ENCODE results near the gene GLRA1. TPM values are rescaled to one million over a fixed set of nuclear protein-coding genes. Genes with fewer than 3 reads are reported as not detected.

The GLRA1 gene
- total and polyA plus RNA-seq, 2 of the 4 experiments (the other 2 are of a cell fraction) = not detected

- in situ Hi-C loops (cut with MboI; ENCODE audit: low sequenced_read_pairs) = no loop called here
- Histone ChIP-seq H3K27me3 (ENCODE audit: control insufficient read depth, insufficient read depth, low read length) (no peaks in the 10 kb centered on the region), H4K5ac (ENCODE audit: low read depth, low read length) (no peak overlapping the region), H3K9me1 (ENCODE audit: insufficient read depth, low read length) (peaks cover 2% of the 10 kb centered on the region; the same call in 1 of the 2 replicates), H3K27ac (ENCODE audit: insufficient read depth, low read length) (no peak overlapping the region), H2BK120ac (ENCODE audit: low read depth, low read length) (no peak overlapping the region), H3K4me1 (ENCODE audit: control insufficient read depth, insufficient read depth, low read length) (peaks cover 4% of the 10 kb centered on the region; the same call in 1 of the 2 replicates), H2AK9ac (replicated peaks; ENCODE audit: low read depth, low read length, poor library complexity) (no peak overlapping the region), H3K4me3 (ENCODE audit: insufficient read depth, low read depth, low read length) (no peak overlapping the region), H4K8ac (ENCODE audit: low read depth in 2 of 2, low read length in 2 of 2) (no peak overlapping the region), H3K36me3 (ENCODE audit: control insufficient read depth, insufficient read depth, low read length) (no peaks in the 10 kb centered on the region; the same call in 1 of the 2 replicates), H3K4me2 (ENCODE audit: low read depth, low read length) (no peak overlapping the region), H3K18ac (ENCODE audit: low read depth, low read length) (no peak overlapping the region), H3K79me1 (ENCODE audit: low read depth in 1 of 2, low read length in 2 of 2) (peaks cover 0 to 6% of the 10 kb centered on the region in 2 experiments; a peak in 1 of 4 replicates), H3K4ac (ENCODE audit: low read depth, low read length) (no peak overlapping the region), H2BK15ac (ENCODE audit: low read depth, low read length) (no peak overlapping the region), H4K20me1 (ENCODE audit: insufficient read depth, low read length) (peaks cover 95% of the 10 kb centered on the region), H3K23ac (ENCODE audit: low read depth, low read length) (no peak overlapping the region), H2AFZ (replicated peaks; ENCODE audit: low read length, poor library complexity) (no peak overlapping the region), H2BK5ac (ENCODE audit: low read depth, low read length, poor library complexity, severe bottlenecking) (no peak overlapping the region), H4K91ac (ENCODE audit: insufficient read depth, low read depth, low read length) (no peak overlapping the region), H2BK20ac (ENCODE audit: low read depth, low read length) (no peak overlapping the region), H3K56ac (ENCODE audit: extremely low read depth, insufficient read depth, low read length) (no peak overlapping the region), H2AK5ac (ENCODE audit: low read depth, low read length) (no peak overlapping the region), H3K14ac (replicated peaks; ENCODE audit: low read depth, low read length) (no peak overlapping the region), H3K9ac (ENCODE audit: low read depth, low read length) (no peak overlapping the region), H3K9me3 (ENCODE audit: control insufficient read depth, insufficient read depth, low read length) (no peaks in the 10 kb centered on the region)
- TF ChIP-seq RFX5 (IDR thresholded peaks at IDR 0.05; ENCODE audit: low read depth, low read length) = no peak
- TF ChIP-seq BHLHE40 (IDR thresholded peaks at IDR 0.05; ENCODE audit: low read depth, low read length) = no peak
- no peak for TF ChIP-seq MXI1 (IDR thresholded peaks at IDR 0.05; ENCODE audit: borderline replicate concordance, low read depth, low read length)
- TF ChIP-seq MAZ (IDR thresholded peaks at IDR 0.05; ENCODE audit: borderline replicate concordance, low read depth, low read length) = no peak
- TF ChIP-seq, protein P1, sequence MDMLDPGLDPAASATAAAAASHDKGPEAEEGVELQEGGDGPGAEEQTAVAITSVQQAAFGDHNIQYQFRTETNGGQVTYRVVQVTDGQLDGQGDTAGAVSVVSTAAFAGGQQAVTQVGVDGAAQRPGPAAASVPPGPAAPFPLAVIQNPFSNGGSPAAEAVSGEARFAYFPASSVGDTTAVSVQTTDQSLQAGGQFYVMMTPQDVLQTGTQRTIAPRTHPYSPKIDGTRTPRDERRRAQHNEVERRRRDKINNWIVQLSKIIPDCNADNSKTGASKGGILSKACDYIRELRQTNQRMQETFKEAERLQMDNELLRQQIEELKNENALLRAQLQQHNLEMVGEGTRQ (IDR thresholded peaks at IDR 0.05; ENCODE audit: low read depth, low read length) = no peak
- TF ChIP-seq ELK1 (IDR thresholded peaks at IDR 0.05; ENCODE audit: borderline replicate concordance, low read depth, low read length) = no peak
- no peak for TF ChIP-seq CTCF (conservative IDR thresholded peaks at IDR 0.05; ENCODE audit: low read depth, low read length)
- TF ChIP-seq CHD1 (IDR thresholded peaks at IDR 0.05; ENCODE audit: low read depth, low read length) = no peak
- TF ChIP-seq RCOR1 (IDR thresholded peaks at IDR 0.05; ENCODE audit: insufficient replicate concordance, low read length) = no peak
- TF ChIP-seq SMC3 (IDR thresholded peaks at IDR 0.05; ENCODE audit: low read depth, low read length) = no peak
- TF ChIP-seq FOS (IDR thresholded peaks at IDR 0.05; ENCODE audit: low read depth, low read length) = no peak
- no peak for TF ChIP-seq POLR2A (IDR thresholded peaks at IDR 0.05; ENCODE audit: low read depth, low read length)
- TF ChIP-seq RAD21 (IDR thresholded peaks at IDR 0.05; ENCODE audit: low read length) = no peak
- TF ChIP-seq CEBPB (IDR thresholded peaks at IDR 0.05; ENCODE audit: low read depth, low read length) = no peak
- TF ChIP-seq NFE2L2 (IDR thresholded peaks at IDR 0.05; ENCODE audit: low read depth, low read length) = no peak
- BruUV-seq (replicated peaks) = no TSS peak
- whole genome bisulfite sequencing, 2 experiments (ENCODE audit: extremely low coverage in 2 of 2, insufficient read length in 1 of 2) = no CpG with 5 or more reads among the region's 11 CpGs
- POLR2A ChIA-PET (ENCODE audit: unreplicated experiment) = no interaction called here
- no peak for ATAC-seq (ENCODE audit: low read depth)
- CTCF ChIA-PET = no interaction called here
- dilution Hi-C loops (cut with HindIII; ENCODE audit: low sequenced_read_pairs, unreplicated experiment) = no loop called here
- intact Hi-C loops (cut with micrococcal nuclease) = no loop called here
- no peak for DNase-seq
Observed at GRCh38 chr5:151780348-151780747, 144.3 kb downstream of the GLRA1 start.
